Measurements from ENCODE around the gene MARS1.
A peak's percentile ranks its signal among the peaks of the same experiment; 100 is the strongest.
"Not testable (repeated sequence)": the region's sequence is repeated elsewhere in the genome, so short reads cannot be mapped to it uniquely, and the experiment has no call there.

MARS1 gene

DNA sequence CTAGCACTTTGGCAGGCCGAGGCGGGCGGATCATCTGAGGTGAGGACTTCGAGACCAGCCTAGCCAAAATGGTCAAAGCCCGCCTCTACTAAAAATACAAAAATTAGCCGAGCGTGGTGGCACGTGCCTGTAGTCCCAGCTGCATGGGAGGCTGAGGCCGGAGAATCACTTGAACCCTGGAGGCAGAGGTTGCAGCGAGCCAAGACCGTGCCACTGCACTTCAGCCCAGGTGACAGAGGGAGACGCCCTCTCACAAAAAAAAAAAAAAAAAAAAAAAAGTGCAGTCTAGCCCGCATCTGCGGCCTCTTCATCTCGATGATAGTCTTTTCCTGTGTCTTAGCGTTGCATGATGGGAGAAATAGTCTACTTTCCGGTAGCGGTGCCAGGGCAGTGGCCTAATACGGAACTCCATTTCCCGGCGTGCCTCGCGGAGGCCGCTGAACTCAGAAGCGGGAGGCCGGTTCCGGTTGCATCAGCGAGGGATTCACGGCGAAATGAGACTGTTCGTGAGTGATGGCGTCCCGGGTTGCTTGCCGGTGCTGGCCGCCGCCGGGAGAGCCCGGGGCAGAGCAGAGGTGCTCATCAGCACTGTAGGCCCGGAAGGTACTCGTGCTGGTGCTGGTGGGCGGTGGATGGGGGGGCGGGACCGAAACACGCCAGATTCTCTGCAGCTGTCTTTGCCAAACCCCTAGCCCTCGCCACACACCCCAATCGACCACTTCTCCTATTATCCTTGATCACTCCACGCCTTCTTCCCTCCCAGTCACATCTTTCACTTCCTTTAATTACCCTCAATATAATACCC lies at the start of gene MARS1:
Gene MARS1, plus strand, starts transcription at position 472 of the 805 bp plus-strand sequence. Its CDS starts 23 bp downstream, at position 495.
- TF ChIP-seq, protein P1, sequence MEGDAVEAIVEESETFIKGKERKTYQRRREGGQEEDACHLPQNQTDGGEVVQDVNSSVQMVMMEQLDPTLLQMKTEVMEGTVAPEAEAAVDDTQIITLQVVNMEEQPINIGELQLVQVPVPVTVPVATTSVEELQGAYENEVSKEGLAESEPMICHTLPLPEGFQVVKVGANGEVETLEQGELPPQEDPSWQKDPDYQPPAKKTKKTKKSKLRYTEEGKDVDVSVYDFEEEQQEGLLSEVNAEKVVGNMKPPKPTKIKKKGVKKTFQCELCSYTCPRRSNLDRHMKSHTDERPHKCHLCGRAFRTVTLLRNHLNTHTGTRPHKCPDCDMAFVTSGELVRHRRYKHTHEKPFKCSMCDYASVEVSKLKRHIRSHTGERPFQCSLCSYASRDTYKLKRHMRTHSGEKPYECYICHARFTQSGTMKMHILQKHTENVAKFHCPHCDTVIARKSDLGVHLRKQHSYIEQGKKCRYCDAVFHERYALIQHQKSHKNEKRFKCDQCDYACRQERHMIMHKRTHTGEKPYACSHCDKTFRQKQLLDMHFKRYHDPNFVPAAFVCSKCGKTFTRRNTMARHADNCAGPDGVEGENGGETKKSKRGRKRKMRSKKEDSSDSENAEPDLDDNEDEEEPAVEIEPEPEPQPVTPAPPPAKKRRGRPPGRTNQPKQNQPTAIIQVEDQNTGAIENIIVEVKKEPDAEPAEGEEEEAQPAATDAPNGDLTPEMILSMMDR (IDR thresholded peaks at IDR 0.05; ENCODE audit: low read depth, low read length, missing control alignments) = peak; percentile 34
- peak within 1 kb of the TSS; percentile 97 for H3K4me3 ChIP-seq (ENCODE audit: low read depth, low read length)
- peak; percentile 94 for DNase-seq (ENCODE audit: low read depth)

GRCh38 chr12:57438400-57438799 lies 49.5 kb upstream of the MARS1 start:
- H3K4me3 ChIP-seq (ENCODE audit: low read depth, low read length) = no peak overlapping the region
- no peak for DNase-seq (ENCODE audit: low read depth)
- TF ChIP-seq, protein P1 (IDR thresholded peaks at IDR 0.05; ENCODE audit: low read depth, low read length, missing control alignments) = no peak

DNA sequence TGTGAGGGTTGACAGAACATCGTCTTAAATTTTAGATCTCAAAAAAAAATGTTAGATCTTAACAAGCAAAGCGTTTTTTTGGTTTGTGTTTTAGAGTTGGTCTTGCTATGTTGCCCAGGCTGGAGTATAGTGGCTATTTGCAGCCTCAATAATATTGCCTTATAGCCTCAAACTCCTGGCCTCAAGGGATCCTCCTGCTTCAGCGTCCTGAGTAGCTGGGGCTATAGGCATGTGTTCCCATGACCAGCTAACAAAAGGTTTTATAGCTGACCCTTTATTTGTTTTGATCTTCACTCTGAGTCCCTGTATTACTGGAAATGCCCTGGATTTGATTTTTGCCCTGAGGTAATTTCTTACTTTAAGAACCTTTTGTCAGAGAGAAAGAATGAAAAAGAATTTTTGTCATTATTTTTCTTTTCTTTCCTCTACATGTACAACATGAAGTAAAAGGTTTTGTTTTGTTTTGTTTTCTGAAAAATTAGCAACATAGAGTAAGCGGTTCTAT lies 48.1 kb upstream of the MARS1 start:
- H3K4me3 ChIP-seq (ENCODE audit: low read depth, low read length) = no peak overlapping the region
- DNase-seq (ENCODE audit: low read depth) = no peak
- TF ChIP-seq, protein P1 (IDR thresholded peaks at IDR 0.05; ENCODE audit: low read depth, low read length, missing control alignments) = no peak

GRCh38 chr12:57441393-57441792 lies 46.5 kb upstream of the MARS1 start:
- not testable (repeated sequence) for DNase-seq (ENCODE audit: low read depth); H3K4me3 ChIP-seq (ENCODE audit: low read depth, low read length)

- no peak overlapping the region for H3K4me3 ChIP-seq (ENCODE audit: low read depth, low read length)
- TF ChIP-seq, protein P1 (IDR thresholded peaks at IDR 0.05; ENCODE audit: low read depth, low read length, missing control alignments) = no peak
- no peak for DNase-seq (ENCODE audit: low read depth)
Measured at GRCh38 chr12:57441846-57442427, 45.9 kb upstream of the MARS1 start.

- DNase-seq (ENCODE audit: low read depth) = not testable (repeated sequence)
Measured at GRCh38 chr12:57444337-57444736, 43.5 kb upstream of the MARS1 start.

DNA sequence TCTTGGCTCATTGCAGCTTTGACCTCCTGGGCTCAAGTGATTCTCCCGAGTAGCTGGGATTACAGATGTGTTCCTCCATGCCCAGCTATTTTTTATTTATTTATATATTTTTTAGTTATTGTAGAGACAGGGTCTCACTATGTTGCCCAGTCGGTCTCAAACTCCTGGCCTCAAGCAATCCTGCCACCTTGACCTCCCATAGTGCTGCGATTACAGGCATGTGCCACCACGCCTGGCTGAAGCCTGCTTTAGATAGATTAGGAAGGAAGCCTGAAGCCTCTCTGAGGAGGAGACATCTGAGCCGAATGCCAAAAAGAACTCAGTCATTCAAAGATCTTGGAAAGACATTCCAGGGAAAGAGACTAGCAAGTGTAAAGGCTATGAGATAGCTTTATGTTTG lies 43.1 kb upstream of the MARS1 start:
- no peak overlapping the region for H3K4me3 ChIP-seq (ENCODE audit: low read depth, low read length)
- no peak for DNase-seq (ENCODE audit: low read depth)
- TF ChIP-seq, protein P1 (IDR thresholded peaks at IDR 0.05; ENCODE audit: low read depth, low read length, missing control alignments) = no peak

More at GRCh38 chr12:57444337-57444736, 43.5 kb upstream of the MARS1 start:
- not testable (repeated sequence) for H3K4me3 ChIP-seq (ENCODE audit: low read depth, low read length)

All from GM12864 (cell line).